Measurements from ENCODE around the gene LRMDA.
A peak's percentile ranks its signal among the peaks of the same experiment; 100 is the strongest.

The LRMDA gene

GRCh38 chr10:76127984-76128589 is 696.7 kb downstream of the LRMDA start (continued):
- TF ChIP-seq PRDM2 (tag by site-specific recombination; IDR thresholded peaks at IDR 0.05; ENCODE audit: borderline replicate concordance) (no peak), GLIS2 (tag by site-specific recombination; IDR thresholded peaks at IDR 0.05) (no peak), ZNF366 (tag by site-specific recombination; conservative IDR thresholded peaks at IDR 0.05) (no peak), KLF7 (tag by site-specific recombination; IDR thresholded peaks at IDR 0.05; ENCODE audit: borderline replicate concordance) (no peak), ZNF514 (tag by site-specific recombination; IDR thresholded peaks at IDR 0.05) (no peak), ZNF791 (tag by site-specific recombination; IDR thresholded peaks at IDR 0.05) (no peak), OVOL3 (tag by site-specific recombination; IDR thresholded peaks at IDR 0.05) (no peak), ZNF146 (tag by site-specific recombination; IDR thresholded peaks at IDR 0.05) (no peak), GFI1B (tag by site-specific recombination; IDR thresholded peaks at IDR 0.05) (no peak)

GRCh38 chr10:76129213-76129612 is 697.8 kb downstream of the LRMDA start:
- TF ChIP-seq ZNF621 (tag by site-specific recombination; IDR thresholded peaks at IDR 0.05) = no peak
- no peak for TF ChIP-seq OSR2 (tag by site-specific recombination; IDR thresholded peaks at IDR 0.05)
- no peak for TF ChIP-seq GLI4 (tag by site-specific recombination; IDR thresholded peaks at IDR 0.05)
- Histone ChIP-seq H3K4me1 (ENCODE audit: control insufficient read depth, insufficient read depth, low read length) (peaks cover 5% of the 10 kb centered on the region), H3K27ac (ENCODE audit: extremely low read depth, low read depth, low read length) (no peak overlapping the region), H3K36me3 (ENCODE audit: control insufficient read depth in 2 of 2, insufficient read depth in 1 of 2, low read length in 2 of 2) (no peaks in the 10 kb centered on the region), H3K9me3 (ENCODE audit: control insufficient read depth, insufficient read depth, low read depth, low read length) (no peaks in the 10 kb centered on the region), H3K4me3 (ENCODE audit: low read depth, low read length) (no peak overlapping the region)
- POLR2A ChIA-PET = no interaction called here
- CTCF ChIA-PET = interaction anchor here (0.7 kb wide), 1 partner anchor 175 kb away, joined by 4 read pairs; no protein-coding TSS in a partner anchor

- no peak overlapping the region for H3K4me3 ChIP-seq (ENCODE audit: low read depth, low read length)
- H3K27ac ChIP-seq (ENCODE audit: extremely low read depth, low read depth, low read length) = no peak overlapping the region
- H3K4me1 ChIP-seq (ENCODE audit: control insufficient read depth, insufficient read depth, low read length) = peaks cover 5% of the 10 kb centered on the region
- no peaks in the 10 kb centered on the region for H3K36me3 ChIP-seq (ENCODE audit: control insufficient read depth in 2 of 2, insufficient read depth in 1 of 2, low read length in 2 of 2)
- H3K9me3 ChIP-seq (ENCODE audit: control insufficient read depth, insufficient read depth, low read depth, low read length) = no peaks in the 10 kb centered on the region
- TF ChIP-seq SCRT1 (tag by site-specific recombination; IDR thresholded peaks at IDR 0.05; ENCODE audit: borderline replicate concordance) (peak; percentile 92), SCRT2 (tag by site-specific recombination; IDR thresholded peaks at IDR 0.05) (peak; percentile 91), ZNF23 (tag by site-specific recombination; IDR thresholded peaks at IDR 0.05; ENCODE audit: borderline replicate concordance) (no peak)
- POLR2A ChIA-PET = no interaction called here
- CTCF ChIA-PET = no interaction called here
Observed at GRCh38 chr10:76130892-76131291, 699.5 kb downstream of the LRMDA start.
